ENCODE results near the gene SLC35F2. TPM values are rescaled to one million over a fixed set of nuclear protein-coding genes. Genes with fewer than 3 reads are reported as not detected.

SLC35F2 gene
- total RNA-seq, 1 donor: 9.9 TPM

DNA sequence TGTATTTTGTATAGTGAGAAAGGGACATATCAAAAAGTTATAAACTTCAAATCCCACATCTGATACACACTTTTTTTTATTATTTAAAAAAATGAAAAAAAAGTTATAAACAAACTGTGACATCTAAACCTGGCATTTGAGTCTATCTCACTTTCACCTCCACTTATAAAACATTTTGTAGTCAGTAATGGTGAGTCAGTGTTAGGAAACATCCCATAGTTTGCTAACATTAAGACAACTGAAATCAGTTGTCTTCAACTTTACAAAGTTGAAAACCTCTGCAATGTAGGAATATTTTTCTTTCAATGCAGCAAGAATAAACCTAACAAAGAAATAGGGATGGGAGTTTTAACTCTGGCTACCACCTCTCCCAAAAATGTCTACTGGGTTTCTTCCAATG, 47.7 kb downstream of the SLC35F2 start:
- no peak overlapping the region for H3K4me3 ChIP-seq (ENCODE audit: low read depth, low read length)
- TF ChIP-seq, protein P1, sequence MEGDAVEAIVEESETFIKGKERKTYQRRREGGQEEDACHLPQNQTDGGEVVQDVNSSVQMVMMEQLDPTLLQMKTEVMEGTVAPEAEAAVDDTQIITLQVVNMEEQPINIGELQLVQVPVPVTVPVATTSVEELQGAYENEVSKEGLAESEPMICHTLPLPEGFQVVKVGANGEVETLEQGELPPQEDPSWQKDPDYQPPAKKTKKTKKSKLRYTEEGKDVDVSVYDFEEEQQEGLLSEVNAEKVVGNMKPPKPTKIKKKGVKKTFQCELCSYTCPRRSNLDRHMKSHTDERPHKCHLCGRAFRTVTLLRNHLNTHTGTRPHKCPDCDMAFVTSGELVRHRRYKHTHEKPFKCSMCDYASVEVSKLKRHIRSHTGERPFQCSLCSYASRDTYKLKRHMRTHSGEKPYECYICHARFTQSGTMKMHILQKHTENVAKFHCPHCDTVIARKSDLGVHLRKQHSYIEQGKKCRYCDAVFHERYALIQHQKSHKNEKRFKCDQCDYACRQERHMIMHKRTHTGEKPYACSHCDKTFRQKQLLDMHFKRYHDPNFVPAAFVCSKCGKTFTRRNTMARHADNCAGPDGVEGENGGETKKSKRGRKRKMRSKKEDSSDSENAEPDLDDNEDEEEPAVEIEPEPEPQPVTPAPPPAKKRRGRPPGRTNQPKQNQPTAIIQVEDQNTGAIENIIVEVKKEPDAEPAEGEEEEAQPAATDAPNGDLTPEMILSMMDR (IDR thresholded peaks at IDR 0.05; ENCODE audit: insufficient read depth, low read length): no peak
- no peak for DNase-seq (ENCODE audit: low read depth)

DNA sequence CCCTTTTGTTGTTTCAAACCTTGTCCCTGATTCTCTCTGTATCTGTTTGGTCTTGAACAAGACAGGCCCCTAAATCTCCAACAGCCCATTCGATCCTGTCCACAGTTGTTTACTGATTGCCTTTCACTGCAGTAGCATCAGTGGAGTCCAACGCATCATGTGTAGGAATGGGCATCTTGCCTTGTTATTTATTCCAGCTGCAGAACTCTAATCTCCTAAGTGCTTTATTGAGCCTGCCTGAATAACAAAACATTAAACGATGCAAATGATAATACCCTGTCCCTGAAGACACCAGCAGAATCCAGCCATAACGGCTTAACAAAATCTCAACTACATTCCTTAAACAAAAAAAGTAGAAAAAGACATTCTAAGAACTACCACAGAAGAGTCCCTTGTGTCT, 50.1 kb downstream of the SLC35F2 start:
- H3K4me3 ChIP-seq (ENCODE audit: low read depth, low read length): no peak overlapping the region
- TF ChIP-seq, protein P1 (IDR thresholded peaks at IDR 0.05; ENCODE audit: insufficient read depth, low read length): no peak
- DNase-seq (ENCODE audit: low read depth): no peak

- TF ChIP-seq, protein P1 (IDR thresholded peaks at IDR 0.05; ENCODE audit: insufficient read depth, low read length): no peak
- no peak for DNase-seq (ENCODE audit: low read depth)
- H3K4me3 ChIP-seq (ENCODE audit: low read depth, low read length): no peak overlapping the region
These were observed 53.6 kb downstream of the SLC35F2 start for GRCh38 chr11:107804971-107805370.

GRCh38 chr11:107804211-107804610, 54.4 kb downstream of the SLC35F2 start:
- no peak overlapping the region for H3K4me3 ChIP-seq (ENCODE audit: low read depth, low read length)
- no peak for DNase-seq (ENCODE audit: low read depth)
- TF ChIP-seq, protein P1 (IDR thresholded peaks at IDR 0.05; ENCODE audit: insufficient read depth, low read length): no peak

DNA sequence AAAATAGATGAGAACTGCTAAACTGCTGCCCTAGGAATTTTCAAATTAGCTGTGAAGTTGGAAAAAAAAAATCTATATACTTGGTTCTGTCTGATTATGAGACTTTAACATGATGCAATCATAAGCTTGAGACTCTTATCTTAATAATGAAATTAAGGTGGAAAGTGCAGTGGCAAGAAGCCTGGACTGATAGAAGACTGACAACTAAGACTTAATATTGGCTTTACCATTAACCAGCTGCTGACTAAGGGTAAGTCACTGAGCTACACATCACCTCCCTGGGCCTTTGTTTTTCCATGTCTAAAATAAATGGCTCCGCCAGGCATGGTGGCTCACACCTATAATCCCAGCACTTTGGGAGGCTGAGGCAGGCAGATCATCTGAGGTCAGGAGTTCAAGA, 56.9 kb downstream of the SLC35F2 start:
- no peak for DNase-seq (ENCODE audit: low read depth)
- TF ChIP-seq, protein P1 (IDR thresholded peaks at IDR 0.05; ENCODE audit: insufficient read depth, low read length): no peak
- no peak overlapping the region for H3K4me3 ChIP-seq (ENCODE audit: low read depth, low read length)

- no peak overlapping the region for H3K4me3 ChIP-seq (ENCODE audit: low read depth, low read length)
- TF ChIP-seq, protein P1 (IDR thresholded peaks at IDR 0.05; ENCODE audit: insufficient read depth, low read length): peak; percentile 98
- DNase-seq (ENCODE audit: low read depth): peak; percentile 78
These were observed 59.2 kb downstream of the SLC35F2 start for GRCh38 chr11:107799218-107799859.

DNA sequence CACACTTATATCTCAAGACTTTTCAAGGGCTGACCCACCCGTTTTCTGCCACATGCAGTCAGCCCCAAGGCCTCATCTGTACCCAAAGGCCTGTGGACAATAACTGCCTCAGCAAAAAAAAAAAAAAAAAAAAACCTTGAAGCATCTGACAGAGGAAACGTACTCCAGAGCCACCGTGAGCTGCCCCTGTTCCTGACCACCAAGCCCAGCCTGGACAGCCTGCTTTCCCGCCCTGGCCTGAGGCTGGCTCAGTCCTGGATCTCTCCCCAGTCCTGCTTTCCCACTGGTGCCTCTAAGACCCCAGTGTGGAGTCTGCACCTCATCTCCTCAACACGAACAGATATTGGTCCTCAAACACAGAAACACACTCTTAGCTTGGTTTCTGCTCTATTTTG, 66.5 kb downstream of the SLC35F2 start:
- no peak overlapping the region for H3K4me3 ChIP-seq (ENCODE audit: low read depth, low read length)
- TF ChIP-seq, protein P1 (IDR thresholded peaks at IDR 0.05; ENCODE audit: insufficient read depth, low read length): no peak
- DNase-seq (ENCODE audit: low read depth): no peak

Data from fibroblast of the aortic adventitia (primary cell).